VCaP (cell line): ENCODE data around the gene NAXD.

Source experiments
- H3K27ac ChIP-seq: fragments of 450-650 bp; 2 replicates; pipeline ENCODE4 v1.5.1; 2017
- TF ChIP-seq, protein P1 (sequence below): fragments of 450-650 bp; conservative IDR thresholded peaks from 2 replicates; pipeline ENCODE4 v1.5.1; 2017; ENCODE audit warnings: mild to moderate bottlenecking, moderate library complexity

Gene NAXD

DNA sequence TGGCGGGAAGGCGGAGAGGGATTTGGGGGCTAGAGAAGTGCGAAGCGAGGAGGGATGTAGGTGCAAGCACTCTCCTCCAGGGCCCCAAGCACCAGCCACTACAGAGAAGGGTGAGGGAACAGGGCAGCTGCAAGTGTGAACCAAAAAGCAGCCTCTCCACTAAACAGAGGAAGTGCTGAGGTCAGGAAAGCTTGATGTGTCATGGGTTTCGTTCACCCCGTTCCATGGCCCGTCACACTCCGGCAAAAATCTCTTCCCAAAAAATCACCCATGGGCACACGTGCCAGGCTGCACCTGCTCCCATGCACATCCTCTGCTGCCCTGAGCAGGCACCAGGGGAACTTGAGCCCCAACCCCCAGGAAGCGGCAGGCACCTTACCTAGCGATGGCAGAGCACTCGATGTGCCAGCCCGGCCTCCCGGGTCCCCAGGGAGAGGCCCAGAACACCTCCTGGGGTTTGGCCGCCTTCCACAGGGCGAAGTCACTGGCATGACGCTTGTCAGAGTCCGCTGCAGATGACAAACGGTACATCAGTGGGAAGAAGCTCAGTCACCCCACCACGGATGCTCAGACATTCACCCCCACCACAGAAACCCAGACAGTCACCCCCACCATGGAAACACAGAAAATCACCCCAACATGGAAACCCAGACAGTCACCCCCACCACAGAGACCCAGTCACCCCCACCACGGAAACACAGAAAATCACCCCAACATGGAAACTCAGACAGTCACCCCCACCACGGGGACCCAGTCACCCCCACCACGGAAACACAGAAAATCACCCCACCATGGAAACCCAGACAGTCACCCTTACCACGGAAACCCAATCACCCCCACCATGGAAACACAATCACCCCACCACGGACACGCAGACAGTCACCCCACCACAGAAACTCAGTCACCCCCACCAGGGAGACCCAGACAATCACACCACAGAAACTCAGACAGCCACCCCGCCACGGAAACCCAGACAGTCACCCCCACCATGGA, 61.5 kb downstream of the NAXD start:
- TF ChIP-seq, protein P1, sequence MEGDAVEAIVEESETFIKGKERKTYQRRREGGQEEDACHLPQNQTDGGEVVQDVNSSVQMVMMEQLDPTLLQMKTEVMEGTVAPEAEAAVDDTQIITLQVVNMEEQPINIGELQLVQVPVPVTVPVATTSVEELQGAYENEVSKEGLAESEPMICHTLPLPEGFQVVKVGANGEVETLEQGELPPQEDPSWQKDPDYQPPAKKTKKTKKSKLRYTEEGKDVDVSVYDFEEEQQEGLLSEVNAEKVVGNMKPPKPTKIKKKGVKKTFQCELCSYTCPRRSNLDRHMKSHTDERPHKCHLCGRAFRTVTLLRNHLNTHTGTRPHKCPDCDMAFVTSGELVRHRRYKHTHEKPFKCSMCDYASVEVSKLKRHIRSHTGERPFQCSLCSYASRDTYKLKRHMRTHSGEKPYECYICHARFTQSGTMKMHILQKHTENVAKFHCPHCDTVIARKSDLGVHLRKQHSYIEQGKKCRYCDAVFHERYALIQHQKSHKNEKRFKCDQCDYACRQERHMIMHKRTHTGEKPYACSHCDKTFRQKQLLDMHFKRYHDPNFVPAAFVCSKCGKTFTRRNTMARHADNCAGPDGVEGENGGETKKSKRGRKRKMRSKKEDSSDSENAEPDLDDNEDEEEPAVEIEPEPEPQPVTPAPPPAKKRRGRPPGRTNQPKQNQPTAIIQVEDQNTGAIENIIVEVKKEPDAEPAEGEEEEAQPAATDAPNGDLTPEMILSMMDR: no peak

GRCh38 chr13:110677731-110678545, 62.6 kb downstream of the NAXD start:
- H3K27ac ChIP-seq: no peak overlapping the region
- TF ChIP-seq, protein P1: no peak

More for the DNA sequence above, 61.5 kb downstream of the NAXD start:
- no peak overlapping the region for H3K27ac ChIP-seq

DNA sequence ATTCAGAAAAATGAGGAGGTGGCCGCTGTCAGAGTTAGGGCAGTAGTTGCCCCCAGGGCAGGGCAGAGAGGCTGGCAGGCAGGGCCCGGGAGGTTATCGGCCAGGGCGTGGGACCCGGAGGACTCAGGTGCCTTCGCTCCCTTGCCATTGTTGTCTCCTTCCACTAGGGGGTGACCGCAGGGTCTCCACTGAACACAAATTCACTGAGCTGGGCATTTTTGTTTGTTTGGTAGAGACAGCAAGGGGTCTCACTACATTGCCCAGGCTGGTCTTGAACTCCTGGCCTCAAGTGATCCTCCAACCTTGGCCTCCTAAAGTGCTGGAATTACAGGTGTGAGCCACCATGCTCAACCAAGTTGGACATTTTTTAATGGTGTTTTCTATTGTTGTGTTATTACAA, 65.5 kb downstream of the NAXD start:
- TF ChIP-seq, protein P1: peak; percentile 98
- no peak overlapping the region for H3K27ac ChIP-seq

- TF ChIP-seq, protein P1: no peak
These were observed 66.7 kb downstream of the NAXD start for GRCh38 chr13:110681868-110682550.

GRCh38 chr13:110682746-110683145, 67.4 kb downstream of the NAXD start:
- TF ChIP-seq, protein P1: no peak
- H3K27ac ChIP-seq: no peak overlapping the region

More at GRCh38 chr13:110681868-110682550, 66.7 kb downstream of the NAXD start:
- H3K27ac ChIP-seq: no peak overlapping the region

- H3K27ac ChIP-seq: no peak overlapping the region
- TF ChIP-seq, protein P1: peak; percentile 99
These were observed 68.0 kb downstream of the NAXD start for GRCh38 chr13:110683203-110683883.
